GM12892 (cell line): ENCODE data around the gene GAB2.

ENCODE experiments used
- POLR2A ChIP-seq: IDR thresholded peaks from 2 replicates; pipeline ENCODE4 v1.6.1; 2011; ENCODE audit warnings: low read depth, low read length, control low read depth
- POLR2AphosphoS5 ChIP-seq: IDR thresholded peaks from 2 replicates; pipeline ENCODE4 v1.6.1; 2011; ENCODE audit warnings: low read depth, low read length, control low read depth

- TF ChIP-seq POLR2AphosphoS5: 0 out of 2 replicates have a peak, but pooled peaks have one; percentile 31
- no peak for TF ChIP-seq POLR2A
Observed at GRCh38 chr11:78420796-78421209, 3.2 kb upstream of the GAB2 start.
